KMS-11 (cell line): ENCODE measurements around the gene PRXL2B.
"Not testable (repeated sequence)": the region's sequence is repeated elsewhere in the genome, so short reads cannot be mapped to it uniquely, and the experiment has no call there.

Source experiments
- H2AFZ ChIP-seq: fragments of 200-600 bp; sonication (generic); 2 replicates; pipeline ENCODE4 v1.6.1; 2016; ENCODE audit warnings: antibody characterized with exemption, mixed run types, low read depth
- H3K27ac ChIP-seq: fragments of 200-600 bp; sonication (generic); 2 replicates; pipeline ENCODE4 v1.6.1; 2016; ENCODE audit warnings: mild to moderate bottlenecking, mixed run types
- H3K27me3 ChIP-seq: fragments of 200-600 bp; sonication (generic); 2 replicates; pipeline ENCODE4 v1.6.1; 2017; ENCODE audit warnings: mild to moderate bottlenecking, low read depth, mixed run types, moderate library complexity; ENCODE audit not compliant: insufficient read depth
- H3K36me3 ChIP-seq: fragments of 200-600 bp; sonication (generic); 2 replicates; pipeline ENCODE4 v1.6.1; 2017; ENCODE audit warnings: mild to moderate bottlenecking, mixed run types; ENCODE audit not compliant: insufficient read depth
- H3K4me1 ChIP-seq: fragments of 200-600 bp; sonication (generic); 2 replicates; pipeline ENCODE4 v1.6.1; 2016; ENCODE audit warnings: mild to moderate bottlenecking, low read depth, mixed run types; ENCODE audit not compliant: poor library complexity, severe bottlenecking
- H3K4me2 ChIP-seq: fragments of 200-600 bp; sonication (generic); 2 replicates; pipeline ENCODE4 v1.7.0; 2016; ENCODE audit warnings: mild to moderate bottlenecking, mixed run types
- H3K4me3 ChIP-seq: fragments of 200-600 bp; sonication (generic); IDR thresholded peaks from 2 replicates; pipeline ENCODE4 v1.6.1; 2017; ENCODE audit warnings: low read depth, low read length, mixed read lengths; ENCODE audit not compliant: insufficient read depth
- H3K79me2 ChIP-seq: fragments of 200-600 bp; sonication (generic); 2 replicates; pipeline ENCODE4 v1.6.1; 2016; ENCODE audit warnings: low read depth, mixed run types; ENCODE audit not compliant: insufficient read depth
- H3K9ac ChIP-seq: fragments of 200-600 bp; sonication (generic); 2 replicates; pipeline ENCODE4 v1.6.1; 2016; ENCODE audit warnings: mild to moderate bottlenecking, mixed run types
- H4K20me1 ChIP-seq: fragments of 200-600 bp; sonication (generic); 2 replicates; pipeline ENCODE4 v1.6.1; 2016; ENCODE audit warnings: mild to moderate bottlenecking, mixed run types; ENCODE audit not compliant: insufficient read depth
- TF ChIP-seq, protein P1 (sequence below): fragments of 200-600 bp; sonication (generic); conservative IDR thresholded peaks from 2 replicates; pipeline ENCODE4 v1.6.1; 2017; ENCODE audit warnings: low read depth, mild to moderate bottlenecking, antibody characterized with exemption, low read length, moderate library complexity, mixed read lengths

The PRXL2B gene

DNA sequence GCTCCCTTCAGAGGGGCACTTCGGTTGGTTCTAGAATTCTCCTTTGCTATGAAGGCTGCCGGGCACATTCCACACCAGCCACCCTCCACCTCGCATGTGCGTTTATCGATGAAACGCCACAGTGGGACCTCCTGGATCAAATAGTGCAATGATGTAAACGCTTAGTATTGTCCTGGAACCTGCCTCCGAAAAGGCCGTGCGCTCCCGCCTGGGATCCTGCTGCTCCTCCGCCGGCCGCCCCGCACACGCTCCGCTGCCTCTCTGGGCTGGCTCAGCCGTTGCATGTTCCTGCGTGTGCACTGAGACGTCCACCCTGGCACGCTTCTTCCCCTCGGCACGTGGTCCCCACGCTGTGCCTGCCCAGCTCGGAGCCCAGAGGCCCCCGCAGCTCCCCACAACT is 34.4 kb upstream of the PRXL2B start:
- no peak overlapping the region for H2AFZ ChIP-seq
- peaks cover 33% of the 10 kb centered on the region for H3K4me1 ChIP-seq
- no peak overlapping the region for H3K4me3 ChIP-seq
- H3K27me3 ChIP-seq: no peaks in the 10 kb centered on the region
- TF ChIP-seq, protein P1, sequence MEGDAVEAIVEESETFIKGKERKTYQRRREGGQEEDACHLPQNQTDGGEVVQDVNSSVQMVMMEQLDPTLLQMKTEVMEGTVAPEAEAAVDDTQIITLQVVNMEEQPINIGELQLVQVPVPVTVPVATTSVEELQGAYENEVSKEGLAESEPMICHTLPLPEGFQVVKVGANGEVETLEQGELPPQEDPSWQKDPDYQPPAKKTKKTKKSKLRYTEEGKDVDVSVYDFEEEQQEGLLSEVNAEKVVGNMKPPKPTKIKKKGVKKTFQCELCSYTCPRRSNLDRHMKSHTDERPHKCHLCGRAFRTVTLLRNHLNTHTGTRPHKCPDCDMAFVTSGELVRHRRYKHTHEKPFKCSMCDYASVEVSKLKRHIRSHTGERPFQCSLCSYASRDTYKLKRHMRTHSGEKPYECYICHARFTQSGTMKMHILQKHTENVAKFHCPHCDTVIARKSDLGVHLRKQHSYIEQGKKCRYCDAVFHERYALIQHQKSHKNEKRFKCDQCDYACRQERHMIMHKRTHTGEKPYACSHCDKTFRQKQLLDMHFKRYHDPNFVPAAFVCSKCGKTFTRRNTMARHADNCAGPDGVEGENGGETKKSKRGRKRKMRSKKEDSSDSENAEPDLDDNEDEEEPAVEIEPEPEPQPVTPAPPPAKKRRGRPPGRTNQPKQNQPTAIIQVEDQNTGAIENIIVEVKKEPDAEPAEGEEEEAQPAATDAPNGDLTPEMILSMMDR: no peak
- H3K36me3 ChIP-seq: no peaks in the 10 kb centered on the region
- H3K27ac ChIP-seq: no peak overlapping the region
- H3K79me2 ChIP-seq: no peaks in the 10 kb centered on the region
- H3K9ac ChIP-seq: no peak overlapping the region
- H4K20me1 ChIP-seq: no peaks in the 10 kb centered on the region
- no peak overlapping the region for H3K4me2 ChIP-seq

DNA sequence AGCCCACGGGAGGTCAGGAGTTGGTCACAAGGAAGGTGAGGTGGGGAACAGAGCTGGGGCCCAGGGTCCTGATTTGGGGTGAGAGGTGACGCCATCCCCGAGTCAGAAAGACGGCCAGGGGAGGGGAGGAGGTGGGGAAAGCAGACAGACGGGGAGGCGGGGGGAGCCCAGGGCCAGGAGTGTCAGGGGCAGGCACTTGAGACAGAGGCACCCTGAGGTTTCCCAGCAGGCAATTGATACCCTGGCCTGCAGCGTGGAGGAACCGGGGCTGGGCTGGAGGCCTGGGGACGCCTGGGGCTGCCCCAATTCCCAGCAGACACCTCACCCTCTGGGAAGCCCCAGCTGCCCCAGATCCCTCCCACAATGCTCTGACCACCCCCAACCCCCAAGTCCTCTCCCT is 33.5 kb upstream of the PRXL2B start:
- not testable (repeated sequence) for H2AFZ ChIP-seq, H3K27me3 ChIP-seq, H3K27ac ChIP-seq, H3K79me2 ChIP-seq, H4K20me1 ChIP-seq, H3K4me3 ChIP-seq, H3K9ac ChIP-seq, H3K4me2 ChIP-seq, H3K36me3 ChIP-seq
- peaks cover 25% of the 10 kb centered on the region for H3K4me1 ChIP-seq

DNA sequence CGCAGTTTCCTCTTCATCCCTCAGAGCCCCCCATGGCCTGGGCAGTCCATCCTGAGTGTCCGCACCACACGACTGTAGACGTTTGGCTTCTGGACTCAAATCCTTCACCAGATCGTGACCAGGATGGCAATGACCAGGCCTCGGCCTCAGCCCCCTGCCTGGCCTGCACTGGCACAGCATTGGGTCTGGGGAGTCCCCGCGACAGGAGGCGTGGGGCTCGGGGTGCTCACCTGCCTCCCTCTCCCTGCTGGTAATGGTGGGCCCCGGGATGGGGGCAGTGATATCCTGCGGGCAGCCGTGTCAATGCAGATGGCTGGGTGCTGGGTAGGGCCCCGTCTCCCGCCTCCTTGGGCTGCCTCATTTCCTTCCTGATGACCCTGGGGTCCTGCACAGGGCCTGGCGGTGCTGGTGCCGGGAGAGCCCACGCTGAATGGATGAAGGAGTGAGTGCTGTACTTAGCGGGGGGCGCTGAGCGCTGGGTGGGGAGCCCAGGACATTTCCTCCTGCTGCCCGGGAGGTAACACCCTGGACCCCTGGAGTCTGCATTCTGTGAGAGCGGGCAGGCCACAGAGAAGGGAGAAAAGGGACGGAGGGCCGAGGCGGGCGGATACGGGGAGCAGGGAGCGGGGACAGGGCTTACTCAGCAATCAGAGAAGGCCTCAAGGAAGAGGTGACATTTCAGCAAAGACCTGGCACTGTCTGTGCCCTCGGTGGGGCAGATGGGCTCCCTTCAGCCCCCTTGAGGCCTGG is 32.5 kb upstream of the PRXL2B start:
- H4K20me1 ChIP-seq: no peaks in the 10 kb centered on the region
- peaks cover 19% of the 10 kb centered on the region for H3K4me1 ChIP-seq
- H3K9ac ChIP-seq: no peak overlapping the region
- H3K27me3 ChIP-seq: no peaks in the 10 kb centered on the region
- TF ChIP-seq, protein P1: no peak
- H3K36me3 ChIP-seq: no peaks in the 10 kb centered on the region
- no peak overlapping the region for H3K4me2 ChIP-seq
- H3K4me3 ChIP-seq: no peak overlapping the region
- H2AFZ ChIP-seq: no peak overlapping the region
- H3K79me2 ChIP-seq: no peaks in the 10 kb centered on the region
- H3K27ac ChIP-seq: no peak overlapping the region

DNA sequence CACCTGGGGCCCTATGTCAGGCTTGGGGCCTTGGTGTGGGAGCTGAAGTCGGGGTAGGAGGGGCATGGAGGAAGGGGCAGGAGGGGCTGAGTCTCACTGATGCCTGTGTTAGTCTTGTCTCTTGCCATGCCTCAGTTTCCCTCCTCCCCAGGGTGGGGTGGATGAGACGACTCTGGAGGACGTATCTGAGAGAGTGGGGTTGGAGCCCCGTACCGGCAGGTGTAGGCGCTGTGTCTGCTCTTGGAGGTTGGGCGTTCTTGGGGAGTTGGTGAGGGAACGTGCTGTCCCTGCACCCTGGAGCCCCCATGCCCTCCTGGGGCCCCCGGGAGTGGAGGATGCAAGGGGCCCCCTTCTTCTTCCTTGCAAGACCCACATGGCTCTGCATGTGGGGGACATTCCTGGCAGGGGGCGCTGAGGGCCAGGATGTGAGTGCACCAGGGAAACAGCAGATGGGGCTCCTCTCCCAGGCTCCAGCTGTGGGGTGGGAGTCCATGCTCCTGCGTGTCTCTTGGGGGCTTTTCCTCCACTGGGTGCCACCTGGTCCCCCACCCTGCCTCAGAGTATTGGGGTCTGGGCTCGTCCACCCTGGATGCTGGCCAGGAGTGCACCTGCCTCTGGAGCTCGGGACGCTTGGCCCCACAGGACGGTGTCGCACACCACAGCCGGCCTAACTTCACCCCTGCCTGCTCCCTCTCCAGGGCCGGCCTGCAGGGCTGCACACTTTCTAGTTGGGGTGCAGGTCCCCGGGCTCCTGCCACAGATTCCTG is 31.8 kb upstream of the PRXL2B start:
- H3K4me3 ChIP-seq: no peak overlapping the region
- peak overlapping the region; percentile 83 for H3K4me2 ChIP-seq
- H3K36me3 ChIP-seq: no peaks in the 10 kb centered on the region
- no peaks in the 10 kb centered on the region for H3K79me2 ChIP-seq
- peaks cover 11% of the 10 kb centered on the region for H3K4me1 ChIP-seq
- no peak overlapping the region for H2AFZ ChIP-seq
- no peaks in the 10 kb centered on the region for H3K27me3 ChIP-seq
- TF ChIP-seq, protein P1: peak; percentile 32; the same call in 1 of the 2 replicates
- H4K20me1 ChIP-seq: no peaks in the 10 kb centered on the region
- no peak overlapping the region for H3K9ac ChIP-seq
- H3K27ac ChIP-seq: no peak overlapping the region
